Neural crest cell (in vitro differentiated cells): ENCODE results near the gene PANX2. TPM values are rescaled to one million over a fixed set of nuclear protein-coding genes. Genes with fewer than 3 reads are reported as not detected.

Experiments used
- DNase-seq: peaks from one replicate; pipeline ENCODE4 v3.0.0; 2021; ENCODE audit warnings: low read depth, mixed read lengths, low spot score
- H3K27ac Mint-ChIP-seq: one replicate; pipeline ENCODE4 v1.8.0; 2021; ENCODE audit warnings: mild to moderate bottlenecking, mixed read lengths; ENCODE audit not compliant: unreplicated experiment
- H3K27me3 Mint-ChIP-seq: 2 replicates; pipeline ENCODE4 v1.8.0; 2021; ENCODE audit warnings: low read depth, mild to moderate bottlenecking, mixed read lengths
- H3K36me3 Mint-ChIP-seq: 2 replicates; pipeline ENCODE4 v1.8.0; 2021; ENCODE audit warnings: low read depth, mild to moderate bottlenecking, mixed read lengths
- H3K4me1 Mint-ChIP-seq: 2 replicates; pipeline ENCODE4 v1.8.0; 2021; ENCODE audit warnings: mixed read lengths
- H3K4me3 Mint-ChIP-seq: one replicate; pipeline ENCODE4 v1.8.0; 2021; ENCODE audit warnings: mild to moderate bottlenecking, mixed read lengths
- H3K9me3 Mint-ChIP-seq: 2 replicates; pipeline ENCODE4 v1.8.0; 2021; ENCODE audit warnings: mixed read lengths
- CTCF ChIP-seq: fragments of 200-600 bp; sonication (generic); conservative IDR thresholded peaks from 2 replicates; pipeline ENCODE4 v1.5.0; 2021; ENCODE audit warnings: antibody characterized with exemption, mild to moderate bottlenecking
- total RNA-seq: library from RNA; stranded (reverse); gene quantifications from 2 replicates; pipeline ENCODE4 v1.2.1, GENCODE V29; 2021

The PANX2 gene
- total RNA-seq, 1 donor from 2014 or later = 2.5 TPM

- H3K27ac Mint-ChIP-seq = no peak overlapping the region
- peaks cover 5% of the 10 kb centered on the region for H3K27me3 Mint-ChIP-seq
- H3K4me3 Mint-ChIP-seq = no peak overlapping the region
- no peak for DNase-seq
- H3K9me3 Mint-ChIP-seq = no peaks in the 10 kb centered on the region
- no peaks in the 10 kb centered on the region for H3K36me3 Mint-ChIP-seq
- H3K4me1 Mint-ChIP-seq = peaks cover 6% of the 10 kb centered on the region
- TF ChIP-seq CTCF = no peak
These were observed 31.5 kb upstream of the PANX2 start for GRCh38 chr22:50138988-50139387.

- no peak for DNase-seq
- H3K27me3 Mint-ChIP-seq = peaks cover 5% of the 10 kb centered on the region
- no peaks in the 10 kb centered on the region for H3K36me3 Mint-ChIP-seq
- no peak overlapping the region for H3K27ac Mint-ChIP-seq
- H3K9me3 Mint-ChIP-seq = no peaks in the 10 kb centered on the region
- no peak overlapping the region for H3K4me3 Mint-ChIP-seq
- peaks cover 6% of the 10 kb centered on the region for H3K4me1 Mint-ChIP-seq
- no peak for TF ChIP-seq CTCF
These were observed 30.6 kb upstream of the PANX2 start for GRCh38 chr22:50139843-50140415.

- no peak overlapping the region for H3K4me3 Mint-ChIP-seq
- peaks cover 11% of the 10 kb centered on the region for H3K4me1 Mint-ChIP-seq
- peaks cover 5% of the 10 kb centered on the region for H3K27me3 Mint-ChIP-seq
- no peaks in the 10 kb centered on the region for H3K9me3 Mint-ChIP-seq
- no peak for TF ChIP-seq CTCF
- H3K36me3 Mint-ChIP-seq = no peaks in the 10 kb centered on the region
- no peak overlapping the region for H3K27ac Mint-ChIP-seq
- DNase-seq = no peak
These were observed 29.9 kb upstream of the PANX2 start for GRCh38 chr22:50140615-50141014.

- H3K27me3 Mint-ChIP-seq = peaks cover 3% of the 10 kb centered on the region
- no peak for TF ChIP-seq CTCF
- no peak overlapping the region for H3K4me3 Mint-ChIP-seq
- no peak for DNase-seq
- peaks cover 18% of the 10 kb centered on the region for H3K4me1 Mint-ChIP-seq
- no peaks in the 10 kb centered on the region for H3K36me3 Mint-ChIP-seq
- H3K9me3 Mint-ChIP-seq = no peaks in the 10 kb centered on the region
- no peak overlapping the region for H3K27ac Mint-ChIP-seq
These were observed 29.1 kb upstream of the PANX2 start for GRCh38 chr22:50141462-50141861.

- DNase-seq = peak; percentile 32
- peak; percentile 52 for TF ChIP-seq CTCF
- H3K27me3 Mint-ChIP-seq = peaks cover 2% of the 10 kb centered on the region
- no peaks in the 10 kb centered on the region for H3K9me3 Mint-ChIP-seq
- H3K36me3 Mint-ChIP-seq = no peaks in the 10 kb centered on the region
- H3K4me1 Mint-ChIP-seq = peaks cover 23% of the 10 kb centered on the region
- H3K27ac Mint-ChIP-seq = no peak overlapping the region
- H3K4me3 Mint-ChIP-seq = no peak overlapping the region
These were observed 28.6 kb upstream of the PANX2 start for GRCh38 chr22:50141891-50142363.
